ENCODE data around the gene TMEM131. TPM values are rescaled to one million over a fixed set of nuclear protein-coding genes. Genes with fewer than 3 reads are reported as not detected.
"Not testable (repeated sequence)": the region's sequence is repeated elsewhere in the genome, so short reads cannot be mapped to it uniquely, and the experiment has no call there.

Gene TMEM131
- total RNA-seq, 1 donor from 2014 or later, result 36.4 TPM

- Mint-ChIP-seq H3K9me3 (ENCODE audit: unreplicated experiment) (no peaks in the 10 kb centered on the region), H3K27me3 (ENCODE audit: unreplicated experiment) (peaks cover 55% of the 10 kb centered on the region), H3K4me1 (ENCODE audit: unreplicated experiment) (no peaks in the 10 kb centered on the region), H3K36me3 (ENCODE audit: unreplicated experiment) (no peaks in the 10 kb centered on the region), H3K4me3 (ENCODE audit: unreplicated experiment) (no peak overlapping the region), H3K27ac (ENCODE audit: unreplicated experiment) (no peak overlapping the region)
- TF ChIP-seq, protein P1, sequence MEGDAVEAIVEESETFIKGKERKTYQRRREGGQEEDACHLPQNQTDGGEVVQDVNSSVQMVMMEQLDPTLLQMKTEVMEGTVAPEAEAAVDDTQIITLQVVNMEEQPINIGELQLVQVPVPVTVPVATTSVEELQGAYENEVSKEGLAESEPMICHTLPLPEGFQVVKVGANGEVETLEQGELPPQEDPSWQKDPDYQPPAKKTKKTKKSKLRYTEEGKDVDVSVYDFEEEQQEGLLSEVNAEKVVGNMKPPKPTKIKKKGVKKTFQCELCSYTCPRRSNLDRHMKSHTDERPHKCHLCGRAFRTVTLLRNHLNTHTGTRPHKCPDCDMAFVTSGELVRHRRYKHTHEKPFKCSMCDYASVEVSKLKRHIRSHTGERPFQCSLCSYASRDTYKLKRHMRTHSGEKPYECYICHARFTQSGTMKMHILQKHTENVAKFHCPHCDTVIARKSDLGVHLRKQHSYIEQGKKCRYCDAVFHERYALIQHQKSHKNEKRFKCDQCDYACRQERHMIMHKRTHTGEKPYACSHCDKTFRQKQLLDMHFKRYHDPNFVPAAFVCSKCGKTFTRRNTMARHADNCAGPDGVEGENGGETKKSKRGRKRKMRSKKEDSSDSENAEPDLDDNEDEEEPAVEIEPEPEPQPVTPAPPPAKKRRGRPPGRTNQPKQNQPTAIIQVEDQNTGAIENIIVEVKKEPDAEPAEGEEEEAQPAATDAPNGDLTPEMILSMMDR (IDR thresholded peaks at IDR 0.05), result no peak
- peak; percentile 17 for DNase-seq (ENCODE audit: extremely low spot score, unreplicated experiment)
These were observed 31.3 kb upstream of the TMEM131 start for GRCh38 chr2:98026927-98027522.

GRCh38 chr2:98026292-98026691 is 30.5 kb upstream of the TMEM131 start:
- Mint-ChIP-seq H3K36me3 (ENCODE audit: unreplicated experiment) (no peaks in the 10 kb centered on the region), H3K4me1 (ENCODE audit: unreplicated experiment) (no peaks in the 10 kb centered on the region), H3K27ac (ENCODE audit: unreplicated experiment) (no peak overlapping the region), H3K9me3 (ENCODE audit: unreplicated experiment) (no peaks in the 10 kb centered on the region), H3K27me3 (ENCODE audit: unreplicated experiment) (peaks cover 48% of the 10 kb centered on the region), H3K4me3 (ENCODE audit: unreplicated experiment) (no peak overlapping the region)
- DNase-seq (ENCODE audit: extremely low spot score, unreplicated experiment), result peak; percentile 8
- TF ChIP-seq, protein P1 (IDR thresholded peaks at IDR 0.05), result no peak

DNA sequence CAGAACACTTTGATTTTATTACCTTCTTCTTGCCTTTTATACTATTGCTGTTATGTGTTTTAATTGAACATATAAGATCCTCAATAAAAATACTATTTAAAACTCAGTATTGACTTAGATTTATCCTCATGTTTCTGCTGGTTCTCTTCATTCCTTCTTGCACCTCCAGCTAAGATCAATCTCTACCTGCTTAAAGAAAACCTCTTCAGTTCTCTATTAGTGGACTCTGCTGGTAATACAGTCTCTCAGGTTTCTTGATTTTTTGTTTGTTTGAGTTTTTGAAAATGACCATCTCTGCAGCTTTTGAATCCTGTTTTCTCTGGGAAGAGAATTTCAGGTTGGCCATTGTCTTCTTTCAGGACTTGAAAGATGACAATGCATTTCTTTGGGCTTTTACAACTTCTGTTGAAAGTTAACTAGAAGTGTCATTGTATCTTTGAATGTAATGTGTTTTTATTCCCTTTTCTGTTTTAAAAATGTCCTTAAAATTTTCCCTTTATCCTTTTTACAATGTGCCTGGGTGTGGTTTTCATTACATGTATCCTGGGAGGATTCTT is 29.8 kb upstream of the TMEM131 start:
- H3K36me3 Mint-ChIP-seq (ENCODE audit: unreplicated experiment), result no peaks in the 10 kb centered on the region
- H3K27ac Mint-ChIP-seq (ENCODE audit: unreplicated experiment), result no peak overlapping the region
- peaks cover 4% of the 10 kb centered on the region for H3K9me3 Mint-ChIP-seq (ENCODE audit: unreplicated experiment)
- H3K27me3 Mint-ChIP-seq (ENCODE audit: unreplicated experiment), result peaks cover 43% of the 10 kb centered on the region
- DNase-seq (ENCODE audit: extremely low spot score, unreplicated experiment), result no peak
- no peak overlapping the region for H3K4me3 Mint-ChIP-seq (ENCODE audit: unreplicated experiment)
- no peaks in the 10 kb centered on the region for H3K4me1 Mint-ChIP-seq (ENCODE audit: unreplicated experiment)
- TF ChIP-seq, protein P1 (IDR thresholded peaks at IDR 0.05), result no peak

- H3K27me3 Mint-ChIP-seq (ENCODE audit: unreplicated experiment), result peaks cover 30% of the 10 kb centered on the region
- not testable (repeated sequence) for H3K9me3 Mint-ChIP-seq (ENCODE audit: unreplicated experiment); DNase-seq (ENCODE audit: extremely low spot score, unreplicated experiment); H3K4me3 Mint-ChIP-seq (ENCODE audit: unreplicated experiment); H3K4me1 Mint-ChIP-seq (ENCODE audit: unreplicated experiment); H3K27ac Mint-ChIP-seq (ENCODE audit: unreplicated experiment); H3K36me3 Mint-ChIP-seq (ENCODE audit: unreplicated experiment)
These were observed 26.3 kb upstream of the TMEM131 start for GRCh38 chr2:98022067-98022466.

GRCh38 chr2:98020992-98021713 is 25.4 kb upstream of the TMEM131 start:
- peaks cover 22% of the 10 kb centered on the region for H3K27me3 Mint-ChIP-seq (ENCODE audit: unreplicated experiment)
- H3K4me3 Mint-ChIP-seq (ENCODE audit: unreplicated experiment), result no peak overlapping the region
- TF ChIP-seq, protein P1 (IDR thresholded peaks at IDR 0.05), result no peak
- H3K36me3 Mint-ChIP-seq (ENCODE audit: unreplicated experiment), result no peaks in the 10 kb centered on the region
- DNase-seq (ENCODE audit: extremely low spot score, unreplicated experiment), result peak; percentile 63
- peaks cover 4% of the 10 kb centered on the region for H3K9me3 Mint-ChIP-seq (ENCODE audit: unreplicated experiment)
- no peak overlapping the region for H3K27ac Mint-ChIP-seq (ENCODE audit: unreplicated experiment)
- H3K4me1 Mint-ChIP-seq (ENCODE audit: unreplicated experiment), result no peaks in the 10 kb centered on the region

Measured in osteocyte (in vitro differentiated cells).